Activated naive CD8-positive, alpha-beta T cell treated with anti-CD3 and anti-CD28 coated beads, Interleukin-2, amount 10 ng/mL, durations not matched to agents 7 days and 5 days (primary cell): ENCODE measurements around the gene CSF1. TPM values are rescaled to one million over a fixed set of nuclear protein-coding genes. Genes with fewer than 3 reads are reported as not detected.

Experiments
- ATAC-seq: fragments of 150-1000 bp; cut with Tn5 transposase; one replicate; pipeline ENCODE4 v1.10.0; 2021; ENCODE audit warnings: low read depth, moderate library complexity
- POLR2A ChIA-PET: fragments of 350-600 bp; sonication (Branson Sonifier 250); formaldehyde crosslinking; loops from one replicate; lab custom pipeline; 2021; ENCODE audit warnings: antibody characterized with exemption; lab: Charles Lee
- DNase-seq: peaks from one replicate; pipeline ENCODE4 v3.0.0; 2021
- H3K27ac Mint-ChIP-seq: one replicate; pipeline ENCODE4 v1.8.0; 2022; ENCODE audit warnings: mild to moderate bottlenecking, mixed read lengths
- H3K27me3 Mint-ChIP-seq: one replicate; pipeline ENCODE4 v1.8.0; 2022; ENCODE audit warnings: mild to moderate bottlenecking, moderate library complexity, mixed read lengths
- H3K36me3 Mint-ChIP-seq: one replicate; pipeline ENCODE4 v1.8.0; 2021; ENCODE audit warnings: mild to moderate bottlenecking, mixed read lengths
- H3K4me1 Mint-ChIP-seq: one replicate; pipeline ENCODE4 v1.8.0; 2021; ENCODE audit warnings: mixed read lengths
- H3K4me3 Mint-ChIP-seq: one replicate; pipeline ENCODE4 v1.8.0; 2022; ENCODE audit warnings: mild to moderate bottlenecking, moderate library complexity, mixed read lengths
- H3K9me3 Mint-ChIP-seq: one replicate; pipeline ENCODE4 v1.8.0; 2021; ENCODE audit warnings: mixed read lengths
- total RNA-seq, 2 experiments: library from RNA; stranded (reverse); gene quantifications; one replicate each; pipeline ENCODE4 v1.2.3, GENCODE V29; 2021

CSF1 gene
- total RNA-seq, 2 experiments from 2014 or later: 42.7 to 45.1 TPM

- Mint-ChIP-seq H3K36me3 (peaks cover 63% of the 10 kb centered on the region), H3K4me3 (no peak overlapping the region), H3K9me3 (peaks cover 2% of the 10 kb centered on the region), H3K27ac (peak overlapping the region; percentile 78), H3K4me1 (peaks cover 12% of the 10 kb centered on the region), H3K27me3 (no peaks in the 10 kb centered on the region)
- ATAC-seq (no peak), DNase-seq (no peak)
- POLR2A ChIA-PET: interaction anchor here (0.7 to 2.1 kb wide), 2 partner anchors 12 to 133 kb away, joined by 3 to 7 read pairs; no protein-coding TSS in a partner anchor
Observed at GRCh38 chr1:109923131-109923945, 12.7 kb downstream of the CSF1 start.

GRCh38 chr1:109923946-109924275 lies 13.3 kb downstream of the CSF1 start:
- Mint-ChIP-seq H3K36me3 (peaks cover 57% of the 10 kb centered on the region), H3K9me3 (peaks cover 2% of the 10 kb centered on the region), H3K4me3 (no peak overlapping the region), H3K27me3 (no peaks in the 10 kb centered on the region), H3K4me1 (peaks cover 8% of the 10 kb centered on the region), H3K27ac (no peak overlapping the region)
- no peak for DNase-seq
- POLR2A ChIA-PET: interaction anchor here (2.1 kb wide), 1 partner anchor 133 kb away, joined by 7 read pairs; no protein-coding TSS in a partner anchor
- ATAC-seq: no peak

GRCh38 chr1:109924316-109924715 lies 13.7 kb downstream of the CSF1 start:
- peaks cover 8% of the 10 kb centered on the region for H3K4me1 Mint-ChIP-seq
- peaks cover 2% of the 10 kb centered on the region for H3K9me3 Mint-ChIP-seq
- no peak overlapping the region for H3K4me3 Mint-ChIP-seq
- no peak for DNase-seq
- H3K27ac Mint-ChIP-seq: no peak overlapping the region
- no peak for ATAC-seq
- POLR2A ChIA-PET: no interaction called here
- H3K36me3 Mint-ChIP-seq: peaks cover 55% of the 10 kb centered on the region
- H3K27me3 Mint-ChIP-seq: no peaks in the 10 kb centered on the region

GRCh38 chr1:109925159-109925990 lies 14.7 kb downstream of the CSF1 start:
- POLR2A ChIA-PET: interaction anchor here (0.8 kb wide), 1 partner anchor 59 kb away, joined by 3 read pairs; the partner anchor contains the start of gene AHCYL1
- peaks cover 8% of the 10 kb centered on the region for H3K4me1 Mint-ChIP-seq

GRCh38 chr1:109926662-109927300 lies 16.1 kb downstream of the CSF1 start:
- H3K36me3 Mint-ChIP-seq: peaks cover 50% of the 10 kb centered on the region
- ATAC-seq (no peak), DNase-seq (no peak)
- no peaks in the 10 kb centered on the region for H3K27me3 Mint-ChIP-seq
- POLR2A ChIA-PET: no interaction called here
- H3K27ac Mint-ChIP-seq: no peak overlapping the region
- H3K9me3 Mint-ChIP-seq: peaks cover 2% of the 10 kb centered on the region
- H3K4me1 Mint-ChIP-seq: peaks cover 8% of the 10 kb centered on the region
- no peak overlapping the region for H3K4me3 Mint-ChIP-seq

More at GRCh38 chr1:109925159-109925990, 14.7 kb downstream of the CSF1 start:
- Mint-ChIP-seq H3K9me3 (peaks cover 2% of the 10 kb centered on the region), H3K36me3 (peaks cover 57% of the 10 kb centered on the region), H3K27me3 (no peaks in the 10 kb centered on the region), H3K27ac (peak overlapping the region; percentile 17), H3K4me3 (no peak overlapping the region)
- no peak for ATAC-seq
- DNase-seq: no peak

- no peaks in the 10 kb centered on the region for H3K27me3 Mint-ChIP-seq
- H3K4me1 Mint-ChIP-seq: peaks cover 6% of the 10 kb centered on the region
- H3K27ac Mint-ChIP-seq: no peak overlapping the region
- peaks cover 2% of the 10 kb centered on the region for H3K9me3 Mint-ChIP-seq
- POLR2A ChIA-PET: no interaction called here
- H3K36me3 Mint-ChIP-seq: peaks cover 45% of the 10 kb centered on the region
- no peak overlapping the region for H3K4me3 Mint-ChIP-seq
- ATAC-seq: no peak
- no peak for DNase-seq
Observed at GRCh38 chr1:109927356-109927755, 16.7 kb downstream of the CSF1 start.

GRCh38 chr1:109927911-109928321 lies 17.3 kb downstream of the CSF1 start:
- no peak for DNase-seq
- POLR2A ChIA-PET: no interaction called here
- Mint-ChIP-seq H3K27ac (no peak overlapping the region), H3K36me3 (peaks cover 41% of the 10 kb centered on the region), H3K27me3 (no peaks in the 10 kb centered on the region), H3K9me3 (peaks cover 2% of the 10 kb centered on the region), H3K4me3 (no peak overlapping the region), H3K4me1 (peaks cover 4% of the 10 kb centered on the region)
- no peak for ATAC-seq

- peaks cover 8% of the 10 kb centered on the region for H3K4me1 Mint-ChIP-seq
- H3K36me3 Mint-ChIP-seq: peaks cover 35% of the 10 kb centered on the region
- no peaks in the 10 kb centered on the region for H3K27me3 Mint-ChIP-seq
- DNase-seq: no peak
- ATAC-seq: no peak
- peaks cover 2% of the 10 kb centered on the region for H3K9me3 Mint-ChIP-seq
- POLR2A ChIA-PET: no interaction called here
- H3K27ac Mint-ChIP-seq: no peak overlapping the region
- H3K4me3 Mint-ChIP-seq: no peak overlapping the region
Observed at GRCh38 chr1:109928591-109929111, 18.0 kb downstream of the CSF1 start.

GRCh38 chr1:109929170-109929569 lies 18.5 kb downstream of the CSF1 start:
- peaks cover 2% of the 10 kb centered on the region for H3K9me3 Mint-ChIP-seq
- no peak overlapping the region for H3K27ac Mint-ChIP-seq
- H3K4me3 Mint-ChIP-seq: no peak overlapping the region
- POLR2A ChIA-PET: no interaction called here
- H3K27me3 Mint-ChIP-seq: peaks cover under 1% of the 10 kb centered on the region
- DNase-seq (no peak), ATAC-seq (no peak)
- peaks cover 13% of the 10 kb centered on the region for H3K4me1 Mint-ChIP-seq
- peaks cover 33% of the 10 kb centered on the region for H3K36me3 Mint-ChIP-seq

GRCh38 chr1:109929588-109930251 lies 19.1 kb downstream of the CSF1 start:
- DNase-seq (no peak), ATAC-seq (no peak)
- POLR2A ChIA-PET: no interaction called here
- peaks cover 2% of the 10 kb centered on the region for H3K9me3 Mint-ChIP-seq
- H3K4me1 Mint-ChIP-seq: peaks cover 13% of the 10 kb centered on the region
- H3K27ac Mint-ChIP-seq: peak overlapping the region; percentile 12
- no peak overlapping the region for H3K4me3 Mint-ChIP-seq
- peaks cover 30% of the 10 kb centered on the region for H3K36me3 Mint-ChIP-seq
- peaks cover 4% of the 10 kb centered on the region for H3K27me3 Mint-ChIP-seq

- POLR2A ChIA-PET: interaction anchor here (0.9 kb wide), 1 partner anchor 293 kb away, joined by 3 read pairs; no protein-coding TSS in a partner anchor
- Mint-ChIP-seq H3K9me3 (peaks cover 4% of the 10 kb centered on the region), H3K4me1 (peaks cover 13% of the 10 kb centered on the region), H3K27ac (no peak overlapping the region), H3K4me3 (no peak overlapping the region), H3K27me3 (peaks cover 5% of the 10 kb centered on the region), H3K36me3 (peaks cover 24% of the 10 kb centered on the region)
- ATAC-seq (no peak), DNase-seq (no peak)
Observed at GRCh38 chr1:109930252-109930993, 19.8 kb downstream of the CSF1 start.

GRCh38 chr1:109931189-109931731 lies 20.6 kb downstream of the CSF1 start:
- Mint-ChIP-seq H3K9me3 (peaks cover 12% of the 10 kb centered on the region), H3K27me3 (peaks cover 5% of the 10 kb centered on the region), H3K4me3 (no peak overlapping the region), H3K36me3 (peaks cover 20% of the 10 kb centered on the region), H3K4me1 (peaks cover 13% of the 10 kb centered on the region), H3K27ac (peak overlapping the region; percentile 6)
- POLR2A ChIA-PET: interaction anchor here (0.9 kb wide), 1 partner anchor 294 kb away, joined by 3 read pairs; no protein-coding TSS in a partner anchor
- no peak for ATAC-seq
- DNase-seq: no peak
